ENCODE results near the gene RRN3. TPM values are rescaled to one million over a fixed set of nuclear protein-coding genes. Genes with fewer than 3 reads are reported as not detected.
"Not testable (repeated sequence)": the region's sequence is repeated elsewhere in the genome, so short reads cannot be mapped to it uniquely, and the experiment has no call there.

Gene RRN3
- total RNA-seq, 8 experiments from 2014 or later: 35.9 to 52.2 (median 44.6) TPM

DNA sequence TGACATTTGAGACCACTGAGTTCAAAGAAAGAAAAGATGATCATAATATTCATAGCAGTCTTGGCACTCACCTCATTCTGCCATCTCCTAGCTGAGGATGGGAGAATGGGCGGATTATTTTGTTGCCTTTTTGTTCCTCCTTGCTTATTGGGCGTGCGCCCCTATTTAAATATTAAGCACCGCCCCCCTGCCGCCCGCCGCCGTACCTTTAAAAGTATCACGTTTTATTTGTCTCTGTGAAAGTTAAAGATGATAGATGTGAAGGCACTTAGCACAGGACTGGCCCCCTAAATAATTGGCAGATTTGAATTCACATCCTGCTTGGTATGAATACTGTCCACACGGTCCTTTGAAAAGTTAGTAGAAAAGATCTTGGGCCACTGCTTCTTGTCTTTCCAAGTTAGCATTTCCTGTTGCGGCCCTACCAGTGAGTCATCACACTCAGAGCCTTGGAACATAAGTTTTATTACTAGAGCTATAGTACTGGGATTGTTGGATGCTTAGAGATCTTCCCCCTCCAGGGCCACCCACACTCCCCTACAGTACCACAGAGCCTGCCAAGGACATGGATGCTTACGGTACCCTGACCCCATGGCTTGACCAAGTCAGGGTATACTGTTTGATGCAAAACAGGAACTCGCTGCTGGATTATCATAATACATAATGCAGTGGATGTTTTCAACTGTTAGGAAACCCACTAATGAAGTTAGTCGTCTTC lies 68.7 kb downstream of the RRN3 start:
- H3K27ac ChIP-seq; H3K4me3 ChIP-seq; H3K4me1 ChIP-seq (replicated peaks in 1 of 2); in situ Hi-C loops (cut with MboI; ENCODE audit: low pct_unique_long_range_greater_than_20kb in 2 of 9, low sequenced_read_pairs in 9 of 9, unreplicated experiment in 9 of 9): not testable (repeated sequence)
- WGBS, 10 experiments: 53 to 100% (median 91%) methylated on average over 2 to 13 of the region's 14 CpGs
- peak in 3 of 8 experiments; percentile 59 to 74 (median 73) for ATAC-seq (replicated peaks in 6 of 8)

DNA sequence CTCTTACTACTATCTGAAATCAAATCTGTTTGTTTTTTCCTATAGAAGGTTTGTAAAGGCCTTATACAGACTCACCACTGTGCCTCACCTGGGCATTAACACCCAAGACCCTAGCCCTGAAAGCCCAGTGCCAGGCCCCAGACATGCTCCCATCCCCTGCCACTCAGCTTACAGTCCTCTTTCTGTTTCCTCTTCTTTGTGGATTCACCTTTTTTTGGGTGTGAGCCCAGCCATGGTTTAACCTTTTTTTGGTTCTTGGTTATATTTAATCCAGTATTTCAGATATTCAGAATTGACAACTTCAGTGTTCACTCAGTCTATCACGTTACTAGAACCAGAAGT lies 69.2 kb downstream of the RRN3 start:
- in situ Hi-C loops (cut with MboI; ENCODE audit: low pct_unique_long_range_greater_than_20kb in 2 of 9, low sequenced_read_pairs in 9 of 9, unreplicated experiment in 9 of 9); H3K4me1 ChIP-seq (replicated peaks in 1 of 2); ATAC-seq (replicated peaks in 6 of 8); H3K4me3 ChIP-seq; H3K27ac ChIP-seq: not testable (repeated sequence)
- 25 to 100% (median 100%) methylated on average over 1 of the region's 1 CpG; no CpG with 5 or more reads in 3 of the 10 experiments for WGBS, 10 experiments

DNA sequence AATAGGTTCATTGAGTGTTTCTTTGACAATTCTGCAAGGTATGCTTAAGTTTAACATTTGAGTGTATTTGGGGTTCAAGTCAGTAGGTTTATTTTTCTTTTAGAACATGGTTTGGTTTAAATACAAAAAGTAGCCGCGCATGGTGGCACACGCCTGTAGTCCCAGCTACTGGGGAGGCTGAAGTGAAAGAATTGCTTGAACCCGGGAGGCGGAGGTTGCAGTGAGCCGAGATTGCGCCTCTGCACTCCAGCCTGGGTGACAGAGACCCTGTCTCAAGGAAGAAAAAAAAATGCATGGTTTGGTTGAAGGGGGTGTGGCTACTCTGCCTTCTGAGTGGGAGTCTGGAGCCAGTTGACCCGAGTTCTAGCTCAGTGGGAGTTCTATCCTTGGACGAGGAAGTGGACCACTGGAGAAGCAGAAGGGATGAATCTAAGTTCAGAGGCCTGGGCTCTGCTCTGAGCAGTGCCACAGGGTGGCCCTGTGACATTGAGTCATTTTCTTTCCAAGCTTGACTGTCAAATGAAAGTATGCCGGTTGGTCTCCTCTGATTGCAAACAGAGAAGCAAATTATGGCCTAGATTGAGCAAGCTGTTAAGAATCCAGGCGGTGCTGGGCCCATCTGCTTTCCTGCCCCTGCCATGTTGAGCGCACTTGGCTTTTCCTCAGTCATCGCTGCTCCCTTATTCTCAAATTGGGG lies 70.5 kb downstream of the RRN3 start:
- ATAC-seq (replicated peaks in 6 of 8): peak in 5 of 8 experiments; percentile 3 to 20 (median 17)
- H3K4me3 ChIP-seq; H3K27ac ChIP-seq; in situ Hi-C loops (cut with MboI; ENCODE audit: low pct_unique_long_range_greater_than_20kb in 2 of 9, low sequenced_read_pairs in 9 of 9, unreplicated experiment in 9 of 9); H3K4me1 ChIP-seq (replicated peaks in 1 of 2): not testable (repeated sequence)
- 66 to 98% (median 91%) methylated on average over 4 to 11 of the region's 13 CpGs; no CpG with 5 or more reads in 2 of the 10 experiments for WGBS, 10 experiments

DNA sequence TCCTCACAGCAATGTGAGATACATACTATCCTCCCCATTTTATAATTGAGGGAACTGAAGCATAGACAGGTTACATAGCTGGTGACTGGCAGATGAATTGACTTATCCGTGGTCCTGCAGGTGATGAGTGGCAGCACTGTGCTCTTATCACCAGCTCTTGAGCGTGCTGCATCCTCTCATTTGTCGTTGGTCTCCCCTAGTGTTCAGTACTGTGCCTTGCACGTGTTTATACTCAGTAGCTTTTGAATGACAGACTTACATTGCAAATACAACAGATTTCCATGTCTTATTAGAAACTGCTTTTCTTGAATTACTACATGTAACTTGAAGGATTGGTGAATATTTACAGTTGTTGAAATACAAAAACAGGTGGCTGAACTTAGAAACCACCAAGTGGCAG lies 71.9 kb downstream of the RRN3 start:
- ATAC-seq (replicated peaks in 6 of 8): peak; percentile 28 to 91 (median 48)
- H3K4me1 ChIP-seq (replicated peaks in 1 of 2); H3K4me3 ChIP-seq; in situ Hi-C loops (cut with MboI; ENCODE audit: low pct_unique_long_range_greater_than_20kb in 2 of 9, low sequenced_read_pairs in 9 of 9, unreplicated experiment in 9 of 9); H3K27ac ChIP-seq: not testable (repeated sequence)
- 16 to 80% (median 47%) methylated on average over 1 to 4 of the region's 4 CpGs for WGBS, 10 experiments

DNA sequence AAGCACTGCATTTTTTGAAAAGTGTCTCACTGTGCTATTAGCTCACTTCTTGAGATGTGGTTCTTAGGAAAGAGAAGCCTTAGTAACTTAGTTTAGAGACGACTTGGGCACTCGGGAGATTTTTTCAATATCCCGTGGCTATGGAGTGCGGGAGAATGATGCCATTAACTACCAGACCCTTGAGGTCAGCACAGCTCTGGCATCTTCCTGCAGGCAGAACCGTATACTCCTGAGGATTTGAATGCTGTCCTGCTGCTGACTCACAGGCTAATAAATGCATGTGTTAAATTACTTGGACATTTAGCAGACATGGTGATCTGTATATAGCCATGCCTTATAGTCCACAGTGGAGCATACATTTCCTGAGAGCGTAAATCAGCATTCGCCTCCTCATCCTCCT lies 72.6 kb downstream of the RRN3 start:
- in situ Hi-C loops (cut with MboI; ENCODE audit: low pct_unique_long_range_greater_than_20kb in 2 of 9, low sequenced_read_pairs in 9 of 9, unreplicated experiment in 9 of 9); H3K27ac ChIP-seq; H3K4me1 ChIP-seq (replicated peaks in 1 of 2); H3K4me3 ChIP-seq: not testable (repeated sequence)
- peak in 7 of 8 experiments; percentile 17 to 78 (median 46) for ATAC-seq (replicated peaks in 6 of 8)
- WGBS, 10 experiments: 42 to 93% (median 85%) methylated on average over 3 to 7 of the region's 7 CpGs

DNA sequence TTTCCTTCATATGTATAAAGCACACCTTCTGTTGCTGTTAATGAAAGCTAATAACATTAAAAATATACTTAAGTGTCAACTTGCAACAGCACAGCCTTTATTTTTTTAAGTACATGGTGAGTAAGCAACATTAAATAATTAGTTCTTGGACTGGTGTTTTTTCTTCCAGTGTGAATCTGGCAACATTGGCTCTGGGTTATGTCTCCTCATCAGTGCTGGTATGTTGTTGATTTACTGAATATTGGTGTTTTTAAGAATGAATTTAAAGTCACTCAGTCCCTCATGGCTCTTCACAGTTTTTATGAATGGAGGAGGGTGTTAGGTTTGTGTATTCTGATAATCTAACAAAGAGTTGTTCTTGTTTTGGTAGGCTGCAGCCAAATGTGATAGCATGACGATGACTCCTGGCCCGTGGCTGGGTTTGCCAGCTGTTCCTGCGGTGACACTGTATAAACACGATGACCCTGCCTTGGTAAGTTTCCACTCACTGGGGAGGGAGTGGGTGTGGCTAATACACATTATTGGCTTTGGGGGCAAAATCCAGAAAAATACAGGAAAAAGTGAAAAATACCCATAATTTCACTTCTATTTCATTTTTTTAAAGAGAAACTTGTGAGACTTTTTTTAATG lies 77.0 kb downstream of the RRN3 start:
- H3K4me3 ChIP-seq; H3K27ac ChIP-seq; H3K4me1 ChIP-seq (replicated peaks in 1 of 2); in situ Hi-C loops (cut with MboI; ENCODE audit: low pct_unique_long_range_greater_than_20kb in 2 of 9, low sequenced_read_pairs in 9 of 9, unreplicated experiment in 9 of 9): not testable (repeated sequence)
- peak in 2 of 8 experiments; percentile 6 for ATAC-seq (replicated peaks in 6 of 8)
- WGBS, 10 experiments: 0 to 90% (median 31%) methylated on average over 1 to 4 of the region's 4 CpGs; no CpG with 5 or more reads in 1 of the 10 experiments

DNA sequence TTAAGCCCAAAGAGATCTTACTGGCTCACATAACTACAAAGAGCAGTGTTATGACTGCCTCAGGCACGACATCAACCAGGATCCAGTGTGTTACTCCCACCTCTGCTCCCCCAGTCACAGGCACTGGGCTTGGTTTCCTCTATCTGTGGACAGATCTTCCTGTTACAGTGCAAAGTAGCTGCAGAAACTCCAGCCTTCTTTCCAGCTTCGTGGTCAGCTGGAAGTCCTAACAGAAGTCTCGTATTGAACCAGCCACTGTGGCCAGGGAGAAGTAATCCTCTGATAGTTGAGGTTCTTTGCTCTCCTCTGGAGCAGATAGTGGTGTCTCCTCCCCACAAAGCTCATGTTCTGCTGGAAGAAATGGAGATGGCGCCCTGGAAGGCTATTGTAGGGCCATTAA lies 77.7 kb downstream of the RRN3 start:
- H3K4me3 ChIP-seq; ATAC-seq (replicated peaks in 6 of 8); H3K4me1 ChIP-seq (replicated peaks in 1 of 2); in situ Hi-C loops (cut with MboI; ENCODE audit: low pct_unique_long_range_greater_than_20kb in 2 of 9, low sequenced_read_pairs in 9 of 9, unreplicated experiment in 9 of 9): not testable (repeated sequence)
- H3K27ac ChIP-seq: peak overlapping the region in 1 of 2 donors; percentile 37
- 65 to 100% (median 94%) methylated on average over 1 to 4 of the region's 4 CpGs for WGBS, 10 experiments

DNA sequence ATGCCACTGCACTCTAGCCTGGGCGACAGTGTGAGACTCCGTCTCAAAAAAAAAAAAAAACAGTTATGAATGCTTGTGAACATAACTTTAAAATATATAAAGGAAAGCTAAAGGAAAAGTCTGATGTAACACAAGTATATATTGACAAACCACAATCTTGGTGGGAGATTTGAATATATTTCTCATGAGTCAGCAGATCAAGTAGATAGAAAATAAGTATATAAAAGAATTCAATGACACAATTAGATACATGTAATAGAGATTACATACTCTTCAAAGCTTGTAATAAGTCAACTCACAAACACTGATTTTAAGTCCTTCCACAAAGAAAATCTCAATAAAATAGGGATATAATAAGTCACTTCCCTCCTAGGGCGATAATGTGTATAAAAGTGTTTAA lies 78.4 kb downstream of the RRN3 start:
- in situ Hi-C loops (cut with MboI; ENCODE audit: low pct_unique_long_range_greater_than_20kb in 2 of 9, low sequenced_read_pairs in 9 of 9, unreplicated experiment in 9 of 9); H3K4me1 ChIP-seq (replicated peaks in 1 of 2): not testable (repeated sequence)
- 86 to 100% (median 94%) methylated on average over 1 to 2 of the region's 3 CpGs; no CpG with 5 or more reads in 3 of the 10 experiments for WGBS, 10 experiments

DNA sequence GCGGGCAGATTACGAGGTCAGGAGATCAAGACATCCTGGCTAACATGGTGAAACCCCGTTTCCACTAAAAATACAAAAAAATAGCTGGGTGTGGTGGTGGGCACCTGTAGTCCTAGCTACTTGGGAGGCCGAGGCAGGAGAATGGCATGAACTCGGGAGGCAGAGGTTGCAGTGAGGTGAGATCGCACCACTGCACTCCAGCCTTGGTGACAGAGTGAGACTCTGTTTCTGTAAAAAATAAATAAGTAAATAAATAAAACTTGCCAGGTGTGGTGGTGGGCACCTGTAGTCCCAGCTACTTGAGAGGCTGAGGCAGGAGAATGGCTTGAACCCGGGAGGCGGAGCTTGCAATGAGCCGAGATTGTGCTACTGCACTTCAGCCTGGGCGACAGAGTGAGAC lies 81.1 kb downstream of the RRN3 start:
- ATAC-seq (replicated peaks in 6 of 8); H3K4me1 ChIP-seq (replicated peaks in 1 of 2); H3K4me3 ChIP-seq; in situ Hi-C loops (cut with MboI; ENCODE audit: low pct_unique_long_range_greater_than_20kb in 2 of 9, low sequenced_read_pairs in 9 of 9, unreplicated experiment in 9 of 9); H3K27ac ChIP-seq: not testable (repeated sequence)
- WGBS, 10 experiments: 92 to 100% (median 98%) methylated on average over 1 to 10 of the region's 10 CpGs

More for the DNA sequence above, 78.4 kb downstream of the RRN3 start:
- not testable (repeated sequence) for H3K27ac ChIP-seq; ATAC-seq (replicated peaks in 6 of 8); H3K4me3 ChIP-seq

Other genes with a start within 250 kb of the RRN3 start
- 100 to 1,000 TPM in 1 of 8 experiments, 10 to 100 TPM in 7; 31.3 to 116 (median 53.3) TPM for gene NPIPA1, start 156.8 kb downstream of the RRN3 start, total RNA-seq
- 10 to 100 TPM; 47.7 to 86.5 (median 64.9) TPM for gene PDXDC1, start 119.2 kb downstream of the RRN3 start, total RNA-seq
- gene NTAN1, start 38.2 kb downstream of the RRN3 start, total RNA-seq: 10 to 100 TPM in 7 of 8 experiments, 1 to 10 TPM in 1; 9.7 to 34.3 (median 19.6) TPM

Measured in motor neuron (in vitro differentiated cells).